NB4 (cell line): ENCODE measurements around the gene POLR2F.
"Not testable (repeated sequence)": the region's sequence is repeated elsewhere in the genome, so short reads cannot be mapped to it uniquely, and the experiment has no call there.

Experiments
- DNase-seq: peaks from one replicate; pipeline ENCODE4 v3.0.0; 2010; ENCODE audit warnings: low read depth
- H3K4me3 ChIP-seq: one replicate; pipeline ENCODE4 v1.5.1; 2011; ENCODE audit warnings: mild to moderate bottlenecking, low read depth, low read length, moderate library complexity
- MYC ChIP-seq: IDR thresholded peaks from 2 replicates; pipeline ENCODE4 v1.6.1; 2011; ENCODE audit warnings: low read depth, low read length
- POLR2A ChIP-seq: IDR thresholded peaks from 2 replicates; pipeline ENCODE4 v1.6.1; 2011; ENCODE audit warnings: mild to moderate bottlenecking; ENCODE audit not compliant: insufficient read length; ENCODE audit errors: extremely low read depth
- TF ChIP-seq, protein P1 (sequence below): IDR thresholded peaks from 2 replicates; pipeline ENCODE4 v1.6.1; 2011; ENCODE audit warnings: low read depth, low read length
- TF ChIP-seq, protein P2 (sequence below): IDR thresholded peaks from one replicate; pipeline ENCODE4 v1.5.1; 2012; ENCODE audit warnings: low read depth, low read length

POLR2F gene

DNA sequence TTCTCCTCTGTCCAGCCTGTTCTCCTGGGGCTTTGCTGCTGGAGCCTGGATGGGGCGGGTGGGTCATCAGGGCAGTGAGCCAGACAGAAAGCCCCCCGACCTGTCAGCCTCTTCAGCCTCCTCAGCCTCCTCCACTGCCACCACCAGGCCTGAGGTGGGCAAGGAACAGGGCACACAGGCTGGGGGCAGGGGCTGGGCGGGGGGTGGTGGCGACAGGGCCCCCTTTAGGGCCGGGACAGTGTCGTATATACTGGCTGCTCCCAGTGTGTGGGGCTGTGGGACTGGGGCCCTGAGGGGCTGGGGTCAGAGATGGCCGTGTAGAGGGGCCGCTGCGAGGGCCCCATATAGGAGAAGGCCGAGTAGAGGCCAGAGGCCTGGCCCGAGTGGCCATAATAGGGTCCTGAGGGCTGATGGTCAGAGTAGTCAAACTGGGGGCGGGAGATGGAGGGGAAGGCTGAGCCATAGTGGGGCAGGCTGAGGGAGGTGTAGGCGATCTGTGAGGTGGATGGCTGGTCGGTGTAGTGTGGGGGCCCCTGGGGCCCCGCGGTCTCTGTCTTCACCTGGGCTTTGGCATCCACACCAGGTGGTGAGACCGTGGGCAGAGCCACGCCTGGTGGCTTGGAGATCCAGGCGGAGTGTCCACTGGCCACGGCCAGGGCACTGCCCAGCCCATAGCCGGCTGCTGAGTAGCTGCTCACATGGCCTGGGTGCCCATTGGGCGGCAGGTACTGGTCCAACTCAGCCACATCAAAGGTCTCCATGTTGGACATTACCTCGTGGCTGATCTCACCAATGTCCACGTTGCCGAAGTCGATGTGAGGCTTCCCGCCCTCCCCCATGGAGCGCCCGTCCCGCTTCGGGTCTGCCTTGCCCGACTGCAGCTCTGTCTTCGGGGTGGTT, 20.0 kb downstream of the POLR2F start:
- TF ChIP-seq, protein P1, sequence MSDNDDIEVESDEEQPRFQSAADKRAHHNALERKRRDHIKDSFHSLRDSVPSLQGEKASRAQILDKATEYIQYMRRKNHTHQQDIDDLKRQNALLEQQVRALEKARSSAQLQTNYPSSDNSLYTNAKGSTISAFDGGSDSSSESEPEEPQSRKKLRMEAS: no peak
- TF ChIP-seq POLR2A (no peak), MYC (no peak)
- TF ChIP-seq, protein P2, sequence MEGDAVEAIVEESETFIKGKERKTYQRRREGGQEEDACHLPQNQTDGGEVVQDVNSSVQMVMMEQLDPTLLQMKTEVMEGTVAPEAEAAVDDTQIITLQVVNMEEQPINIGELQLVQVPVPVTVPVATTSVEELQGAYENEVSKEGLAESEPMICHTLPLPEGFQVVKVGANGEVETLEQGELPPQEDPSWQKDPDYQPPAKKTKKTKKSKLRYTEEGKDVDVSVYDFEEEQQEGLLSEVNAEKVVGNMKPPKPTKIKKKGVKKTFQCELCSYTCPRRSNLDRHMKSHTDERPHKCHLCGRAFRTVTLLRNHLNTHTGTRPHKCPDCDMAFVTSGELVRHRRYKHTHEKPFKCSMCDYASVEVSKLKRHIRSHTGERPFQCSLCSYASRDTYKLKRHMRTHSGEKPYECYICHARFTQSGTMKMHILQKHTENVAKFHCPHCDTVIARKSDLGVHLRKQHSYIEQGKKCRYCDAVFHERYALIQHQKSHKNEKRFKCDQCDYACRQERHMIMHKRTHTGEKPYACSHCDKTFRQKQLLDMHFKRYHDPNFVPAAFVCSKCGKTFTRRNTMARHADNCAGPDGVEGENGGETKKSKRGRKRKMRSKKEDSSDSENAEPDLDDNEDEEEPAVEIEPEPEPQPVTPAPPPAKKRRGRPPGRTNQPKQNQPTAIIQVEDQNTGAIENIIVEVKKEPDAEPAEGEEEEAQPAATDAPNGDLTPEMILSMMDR: no peak
- no peak overlapping the region for H3K4me3 ChIP-seq
- no peak for DNase-seq

GRCh38 chr22:37975153-37975552, 21.7 kb downstream of the POLR2F start:
- DNase-seq: no peak
- no peak overlapping the region for H3K4me3 ChIP-seq
- TF ChIP-seq, protein P1: no peak
- TF ChIP-seq, protein P2: no peak
- no peak for TF ChIP-seq POLR2A
- no peak for TF ChIP-seq MYC

DNA sequence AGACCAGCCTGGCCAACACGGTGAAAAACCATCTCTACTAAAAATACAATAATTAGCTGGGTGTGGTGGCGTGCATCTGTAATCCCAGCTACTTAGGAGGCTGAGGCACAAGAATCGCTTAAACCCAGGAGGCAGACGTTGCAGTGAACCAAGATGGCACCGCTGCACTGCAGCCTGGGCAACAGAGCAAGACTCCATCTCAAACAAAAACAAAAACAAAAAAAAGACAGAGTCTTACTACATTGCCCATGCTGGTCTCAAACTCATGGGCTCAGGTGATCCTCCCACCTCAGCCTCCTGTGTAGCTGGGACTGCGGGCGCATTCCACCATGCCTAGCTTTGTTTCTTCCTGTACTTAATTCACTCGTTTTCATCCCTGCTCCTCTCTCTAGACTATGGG, 22.5 kb downstream of the POLR2F start:
- not testable (repeated sequence) for DNase-seq, H3K4me3 ChIP-seq

GRCh38 chr22:37976547-37976946, 23.0 kb downstream of the POLR2F start:
- no peak for DNase-seq
- no peak overlapping the region for H3K4me3 ChIP-seq
- TF ChIP-seq, protein P2: no peak
- TF ChIP-seq, protein P1: no peak
- TF ChIP-seq POLR2A (no peak), MYC (no peak)

GRCh38 chr22:37979782-37980181, 26.3 kb downstream of the POLR2F start:
- no peak for DNase-seq
- TF ChIP-seq, protein P2: no peak
- no peak overlapping the region for H3K4me3 ChIP-seq

GRCh38 chr22:37981282-37982011, 27.9 kb downstream of the POLR2F start:
- H3K4me3 ChIP-seq: no peak overlapping the region
- TF ChIP-seq, protein P2: no peak
- TF ChIP-seq, protein P1: no peak
- TF ChIP-seq MYC: no peak
- DNase-seq: no peak
